IPS-18a (cell line): Measurements from ENCODE around the gene SYCE1L.
"Not testable (repeated sequence)": the region's sequence is repeated elsewhere in the genome, so short reads cannot be mapped to it uniquely, and the experiment has no call there.

ENCODE experiments used
- H3K27ac ChIP-seq: one replicate; pipeline ENCODE4 v1.5.1; 2013; ENCODE audit warnings: low read length
- H3K27me3 ChIP-seq: one replicate; pipeline ENCODE4 v1.6.1; 2013; ENCODE audit warnings: mild to moderate bottlenecking, low read length; ENCODE audit not compliant: control insufficient read depth, insufficient read depth
- H3K36me3 ChIP-seq: one replicate; pipeline ENCODE4 v1.6.1; 2013; ENCODE audit warnings: low read depth, low read length; ENCODE audit not compliant: control insufficient read depth
- H3K4me1 ChIP-seq: one replicate; pipeline ENCODE4 v1.6.1; 2013; ENCODE audit warnings: low read depth, low read length; ENCODE audit not compliant: control insufficient read depth
- H3K4me3 ChIP-seq: one replicate; pipeline ENCODE4 v1.5.1; 2013; ENCODE audit warnings: low read length
- H3K9ac ChIP-seq: one replicate; pipeline ENCODE4 v1.6.1; 2013; ENCODE audit warnings: mild to moderate bottlenecking, low read length, moderate library complexity
- H3K9me3 ChIP-seq: one replicate; pipeline ENCODE4 v1.6.1; 2013; ENCODE audit warnings: low read depth, low read length; ENCODE audit not compliant: control insufficient read depth

SYCE1L gene

GRCh38 chr16:77199211-77199610 lies at the start of gene SYCE1L:
Gene SYCE1L, plus strand, starts transcription at chr16:77199408. Its CDS starts 44 bp downstream, at chr16:77199452.
- Histone ChIP-seq H3K4me1 (no peaks in the 10 kb centered on the region), H3K9ac (no peak within 1 kb of the TSS), H3K27me3 (no peaks in the 10 kb centered on the region), H3K4me3 (no peak within 1 kb of the TSS), H3K27ac (no peak within 1 kb of the TSS), H3K36me3 (peaks cover 34% of the 10 kb centered on the region), H3K9me3 (no peaks in the 10 kb centered on the region)

- H3K27me3 ChIP-seq = no peaks in the 10 kb centered on the region
- H3K9me3 ChIP-seq = no peaks in the 10 kb centered on the region
These were observed 41.7 kb upstream of the SYCE1L start for GRCh38 chr16:77157346-77158058.

GRCh38 chr16:77158293-77158692 lies 40.9 kb upstream of the SYCE1L start:
- Histone ChIP-seq H3K27me3 (no peaks in the 10 kb centered on the region), H3K4me3 (no peak overlapping the region), H3K9ac (no peak overlapping the region), H3K27ac (no peak overlapping the region), H3K36me3 (no peaks in the 10 kb centered on the region), H3K9me3 (no peaks in the 10 kb centered on the region), H3K4me1 (no peaks in the 10 kb centered on the region)

More at GRCh38 chr16:77157346-77158058, 41.7 kb upstream of the SYCE1L start:
- Histone ChIP-seq H3K4me1 (no peaks in the 10 kb centered on the region), H3K27ac (no peak overlapping the region), H3K9ac (no peak overlapping the region), H3K4me3 (no peak overlapping the region), H3K36me3 (no peaks in the 10 kb centered on the region)

GRCh38 chr16:77165006-77165405 lies 34.2 kb upstream of the SYCE1L start:
- Histone ChIP-seq H3K9me3 (no peaks in the 10 kb centered on the region), H3K9ac (no peak overlapping the region), H3K27ac (no peak overlapping the region), H3K27me3 (no peaks in the 10 kb centered on the region), H3K4me1 (no peaks in the 10 kb centered on the region), H3K4me3 (no peak overlapping the region), H3K36me3 (no peaks in the 10 kb centered on the region)

- H3K36me3 ChIP-seq, H3K4me3 ChIP-seq, H3K27me3 ChIP-seq, H3K9me3 ChIP-seq, H3K4me1 ChIP-seq, H3K9ac ChIP-seq, H3K27ac ChIP-seq: not testable (repeated sequence)
These were observed 33.5 kb upstream of the SYCE1L start for GRCh38 chr16:77165536-77166236.

- H3K9me3 ChIP-seq = no peaks in the 10 kb centered on the region
- no peak overlapping the region for H3K27ac ChIP-seq
- H3K4me1 ChIP-seq = no peaks in the 10 kb centered on the region
- no peak overlapping the region for H3K9ac ChIP-seq
- H3K4me3 ChIP-seq = no peak overlapping the region
- no peaks in the 10 kb centered on the region for H3K27me3 ChIP-seq
- H3K36me3 ChIP-seq = no peaks in the 10 kb centered on the region
These were observed 32.5 kb upstream of the SYCE1L start for GRCh38 chr16:77166726-77167125.

GRCh38 chr16:77168901-77169300 lies 30.3 kb upstream of the SYCE1L start:
- no peaks in the 10 kb centered on the region for H3K36me3 ChIP-seq
- H3K27me3 ChIP-seq = no peaks in the 10 kb centered on the region
- no peaks in the 10 kb centered on the region for H3K4me1 ChIP-seq
- H3K27ac ChIP-seq = no peak overlapping the region
- H3K4me3 ChIP-seq = no peak overlapping the region
- H3K9me3 ChIP-seq = no peaks in the 10 kb centered on the region
- no peak overlapping the region for H3K9ac ChIP-seq

- Histone ChIP-seq H3K4me3 (no peak overlapping the region), H3K27me3 (no peaks in the 10 kb centered on the region), H3K4me1 (no peaks in the 10 kb centered on the region), H3K27ac (no peak overlapping the region), H3K36me3 (no peaks in the 10 kb centered on the region), H3K9me3 (no peaks in the 10 kb centered on the region), H3K9ac (no peak overlapping the region)
These were observed 29.5 kb upstream of the SYCE1L start for GRCh38 chr16:77169650-77170236.

- Histone ChIP-seq H3K4me3 (no peak overlapping the region), H3K9ac (no peak overlapping the region), H3K4me1 (no peaks in the 10 kb centered on the region), H3K36me3 (no peaks in the 10 kb centered on the region), H3K27me3 (no peaks in the 10 kb centered on the region), H3K27ac (no peak overlapping the region), H3K9me3 (no peaks in the 10 kb centered on the region)
These were observed 28.4 kb upstream of the SYCE1L start for GRCh38 chr16:77170805-77171204.

- no peaks in the 10 kb centered on the region for H3K27me3 ChIP-seq
- no peaks in the 10 kb centered on the region for H3K4me1 ChIP-seq
- H3K9me3 ChIP-seq = no peaks in the 10 kb centered on the region
These were observed 27.2 kb upstream of the SYCE1L start for GRCh38 chr16:77171745-77172635.

GRCh38 chr16:77172951-77173350 lies 26.3 kb upstream of the SYCE1L start:
- H3K4me1 ChIP-seq = no peaks in the 10 kb centered on the region

More at GRCh38 chr16:77171745-77172635, 27.2 kb upstream of the SYCE1L start:
- H3K9ac ChIP-seq = no peak overlapping the region
- no peaks in the 10 kb centered on the region for H3K36me3 ChIP-seq
- no peak overlapping the region for H3K27ac ChIP-seq
- no peak overlapping the region for H3K4me3 ChIP-seq

More at GRCh38 chr16:77172951-77173350, 26.3 kb upstream of the SYCE1L start:
- H3K36me3 ChIP-seq = no peaks in the 10 kb centered on the region
- H3K9ac ChIP-seq = no peak overlapping the region
- no peaks in the 10 kb centered on the region for H3K27me3 ChIP-seq
- H3K4me3 ChIP-seq = no peak overlapping the region
- no peaks in the 10 kb centered on the region for H3K9me3 ChIP-seq
- H3K27ac ChIP-seq = no peak overlapping the region
